PFSK-1 (cell line): Measurements from ENCODE around the gene SYNDIG1.

ENCODE experiments used
- POLR2AphosphoS5 ChIP-seq: IDR thresholded peaks from 2 replicates; pipeline ENCODE4 v1.6.1; 2012; ENCODE audit warnings: low read depth, mild to moderate bottlenecking, control low read depth, low read length, moderate library complexity
- TAF1 ChIP-seq: IDR thresholded peaks from 2 replicates; pipeline ENCODE4 v1.6.1; 2012; ENCODE audit warnings: low read length, control low read depth, borderline replicate concordance; ENCODE audit not compliant: insufficient read depth

DNA sequence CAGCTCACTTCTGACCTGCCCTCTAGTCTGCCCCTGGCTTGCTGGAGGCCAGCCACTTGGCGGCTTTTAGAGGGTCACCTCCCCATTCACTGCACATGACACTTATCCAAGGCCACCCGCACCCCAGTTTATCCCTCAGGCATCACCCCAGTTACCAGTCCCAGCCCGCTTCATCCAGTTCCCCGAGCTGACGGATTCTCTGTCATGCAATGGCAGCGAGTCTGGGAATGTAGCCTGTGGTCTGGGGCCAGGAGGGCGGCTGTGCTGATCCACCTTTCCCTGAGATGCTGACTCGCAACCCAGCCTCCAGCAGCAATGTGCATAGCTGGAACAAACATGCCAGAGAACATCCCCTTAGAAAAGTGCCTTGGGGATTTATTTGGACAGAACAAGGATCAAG, 25.8 kb downstream of the SYNDIG1 start:
- TF ChIP-seq TAF1 (no peak), POLR2AphosphoS5 (no peak)
